Loucy (cell line): ENCODE measurements around the gene ZNF48.

Experiments used
- H2AFZ ChIP-seq: fragments of 200-600 bp; sonication (generic); 2 replicates; pipeline ENCODE4 v1.6.0; 2016; ENCODE audit warnings: antibody characterized with exemption, mild to moderate bottlenecking, low read length, moderate library complexity
- H3F3A ChIP-seq: fragments of 200-600 bp; 2 replicates; pipeline ENCODE4 v1.6.0; 2016; ENCODE audit warnings: antibody characterized with exemption, low read depth, mild to moderate bottlenecking
- H3K27me3 ChIP-seq: fragments of 200-600 bp; sonication (generic); 2 replicates; pipeline ENCODE4 v1.6.1; 2014; ENCODE audit warnings: low read length, mild to moderate bottlenecking; ENCODE audit not compliant: insufficient read depth, poor library complexity, severe bottlenecking
- H3K36me3 ChIP-seq: fragments of 200-600 bp; sonication (generic); 2 replicates; pipeline ENCODE4 v1.6.1; 2016; ENCODE audit warnings: low read length; ENCODE audit not compliant: insufficient read depth
- H3K4me1 ChIP-seq: fragments of 200-600 bp; sonication (generic); 2 replicates; pipeline ENCODE4 v1.5.1; 2014; ENCODE audit warnings: low read length, mild to moderate bottlenecking; ENCODE audit not compliant: insufficient read depth, poor library complexity, severe bottlenecking
- H3K4me2 ChIP-seq: fragments of 200-600 bp; sonication (generic); 2 replicates; pipeline ENCODE4 v1.6.0; 2014; ENCODE audit warnings: antibody characterized with exemption, low read length, low read depth, mild to moderate bottlenecking; ENCODE audit not compliant: poor library complexity, severe bottlenecking
- H3K4me3 ChIP-seq: fragments of 200-600 bp; sonication (generic); 2 replicates; pipeline ENCODE4 v1.5.1; 2014; ENCODE audit warnings: low read length, mild to moderate bottlenecking, mixed read lengths; ENCODE audit not compliant: poor library complexity, severe bottlenecking
- H3K79me2 ChIP-seq: fragments of 200-600 bp; sonication (generic); 2 replicates; pipeline ENCODE4 v1.6.1; 2014; ENCODE audit warnings: low read length; ENCODE audit not compliant: insufficient read depth
- H3K9ac ChIP-seq: fragments of 200-600 bp; sonication (generic); 2 replicates; pipeline ENCODE4 v1.6.0; 2014; ENCODE audit warnings: mild to moderate bottlenecking, low read depth, low read length, moderate library complexity; ENCODE audit not compliant: poor library complexity, severe bottlenecking
- H3K9me2 ChIP-seq: fragments of 200-600 bp; sonication (generic); replicated peaks from 2 replicates; pipeline ENCODE4 v1.6.1; 2016; ENCODE audit warnings: low read depth, low read length, mixed read lengths
- H3K9me3 ChIP-seq: fragments of 200-600 bp; sonication (generic); 2 replicates; pipeline ENCODE4 v1.6.1; 2014; ENCODE audit warnings: mild to moderate bottlenecking, antibody characterized with exemption, low read length, low read depth; ENCODE audit not compliant: insufficient read depth
- H4K20me1 ChIP-seq: fragments of 200-600 bp; sonication (generic); 2 replicates; pipeline ENCODE4 v1.6.0; 2014; ENCODE audit warnings: antibody characterized with exemption, low read length, mild to moderate bottlenecking; ENCODE audit not compliant: insufficient read depth, poor library complexity, severe bottlenecking
- CTCF ChIP-seq: fragments of 200-600 bp; sonication (generic); conservative IDR thresholded peaks from 2 replicates; pipeline ENCODE4 v1.5.1; 2014; ENCODE audit warnings: mild to moderate bottlenecking, antibody characterized with exemption, low read length
- EZH2phosphoT487 ChIP-seq: fragments of 200-600 bp; IDR thresholded peaks from 2 replicates; pipeline ENCODE4 v1.6.1; 2018; ENCODE audit warnings: antibody characterized with exemption, mild to moderate bottlenecking, moderate library complexity, borderline replicate concordance

The ZNF48 gene

GRCh38 chr16:30417529-30418349 lies 22.5 kb downstream of the ZNF48 start:
- TF ChIP-seq CTCF (no peak), EZH2phosphoT487 (no peak)
- Histone ChIP-seq H3K4me3 (no peak overlapping the region), H3K27me3 (no peaks in the 10 kb centered on the region), H3K9ac (no peak overlapping the region), H3K79me2 (peaks cover 26% of the 10 kb centered on the region), H3K36me3 (peaks cover 43% of the 10 kb centered on the region; the same call in 1 of the 2 replicates), H2AFZ (no peak overlapping the region), H3K4me2 (no peak overlapping the region), H3K4me1 (peaks cover 5% of the 10 kb centered on the region), H3K9me2 (no peaks in the 10 kb centered on the region), H3F3A (peaks cover 4% of the 10 kb centered on the region; the same call in 1 of the 2 replicates), H4K20me1 (peaks cover 16% of the 10 kb centered on the region), H3K9me3 (no peaks in the 10 kb centered on the region)

GRCh38 chr16:30418350-30419181 lies 23.3 kb downstream of the ZNF48 start:
- H3K4me2 ChIP-seq = no peak overlapping the region
- no peaks in the 10 kb centered on the region for H3K9me2 ChIP-seq
- peaks cover 8% of the 10 kb centered on the region for H4K20me1 ChIP-seq
- peaks cover 18% of the 10 kb centered on the region; the same call in 1 of the 2 replicates for H3K79me2 ChIP-seq
- no peaks in the 10 kb centered on the region for H3K27me3 ChIP-seq
- H3K4me3 ChIP-seq = no peak overlapping the region
- H3K36me3 ChIP-seq = peaks cover 40% of the 10 kb centered on the region; the same call in 1 of the 2 replicates
- no peaks in the 10 kb centered on the region for H3K4me1 ChIP-seq
- no peaks in the 10 kb centered on the region for H3K9me3 ChIP-seq
- no peak overlapping the region for H2AFZ ChIP-seq
- no peak overlapping the region for H3K9ac ChIP-seq
- no peak for TF ChIP-seq CTCF
- no peak for TF ChIP-seq EZH2phosphoT487
- peaks cover 4% of the 10 kb centered on the region; the same call in 1 of the 2 replicates for H3F3A ChIP-seq

- Histone ChIP-seq H3F3A (no peaks in the 10 kb centered on the region), H3K4me2 (no peak overlapping the region), H2AFZ (no peak overlapping the region), H3K27me3 (no peaks in the 10 kb centered on the region), H3K4me1 (no peaks in the 10 kb centered on the region), H4K20me1 (peaks cover 13% of the 10 kb centered on the region), H3K79me2 (peaks cover 16% of the 10 kb centered on the region; the same call in 1 of the 2 replicates), H3K9ac (no peak overlapping the region), H3K4me3 (no peak overlapping the region), H3K9me2 (no peaks in the 10 kb centered on the region), H3K36me3 (peaks cover 43% of the 10 kb centered on the region; the same call in 1 of the 2 replicates), H3K9me3 (no peaks in the 10 kb centered on the region)
- TF ChIP-seq CTCF = no peak
- TF ChIP-seq EZH2phosphoT487 = no peak
Measured at GRCh38 chr16:30421010-30421409, 25.8 kb downstream of the ZNF48 start.
